HCT116 (cell line): ENCODE results near the gene SEMA3C. TPM values are rescaled to one million over a fixed set of nuclear protein-coding genes. Genes with fewer than 3 reads are reported as not detected.

ENCODE experiments used
- ATAC-seq: fragments of 200-7000 bp; cut with Tn5 transposase; 2 replicates; pipeline ENCODE4 v1.9.1; 2020; ENCODE audit warnings: mild to moderate bottlenecking, moderate library complexity
- BruUV-seq: library from RNA; stranded (reverse); fragments of 400-500 nt; replicated peaks from 2 replicates; lab custom pipeline; 2021; lab: Mats Ljungman, UMichigan
- CTCF ChIA-PET: fragments of 300-600 bp; sonication (Branson Sonifier 250); formaldehyde crosslinking; loops from one replicate; lab custom pipeline; 2021; ENCODE audit warnings: antibody characterized with exemption; lab: Charles Lee
- POLR2A ChIA-PET: fragments of 300-600, 350-600 bp; sonication (Branson Sonifier 250); formaldehyde crosslinking; loops from one replicate; lab custom pipeline; 2021; ENCODE audit warnings: antibody characterized with exemption; lab: Charles Lee
- RAD21 ChIA-PET, 2 experiments: fragments of 300-600 bp; sonication (Branson Sonifier 250); formaldehyde crosslinking; loops; one replicate each; lab custom pipeline; 2023; ENCODE audit warnings: low total read pairs in 2 of 2; ENCODE audit not compliant: uncharacterized antibody in 2 of 2, unreplicated experiment in 2 of 2, low non-redundant PET in 1 of 2; lab: Charles Lee
- DNase-seq: peaks from one replicate; pipeline ENCODE4 v3.0.0-alpha.2; 2010; ENCODE audit warnings: low read depth, low spot score
- H2AFZ ChIP-seq: fragments of 200-600 bp; shearing (Covaris generic), sonication (generic); 2 replicates; pipeline ENCODE4 v1.6.1; 2017; ENCODE audit warnings: low read depth, mixed run types, mixed read lengths, antibody characterized with exemption, low read length; ENCODE audit not compliant: poor library complexity, severe bottlenecking
- H3K27ac ChIP-seq: 2 replicates; pipeline ENCODE4 v1.5.1; 2012; ENCODE audit warnings: low read depth, low read length
- H3K27me3 ChIP-seq: fragments of 200-600 bp; sonication (generic); 2 replicates; pipeline ENCODE4 v1.6.1; 2016; ENCODE audit warnings: mixed run types, low read length, mixed read lengths; ENCODE audit not compliant: insufficient read depth
- H3K36me3 ChIP-seq, 2 experiments: fragments of 200-500 bp in 1 of 2; fragments of 200-600 bp in 1 of 2; sonication (Bioruptor generic) in 1 of 2; sonication (generic) in 1 of 2; 2 replicates each; pipeline versions ENCODE4 v1.5.1 to v1.6.1; 2014 to 2016; ENCODE audit warnings: low read length in 2 of 2, inconsistent platforms in 1 of 2, mixed read lengths in 1 of 2, mixed run types in 1 of 2; ENCODE audit not compliant: insufficient read depth in 2 of 2, control insufficient read depth in 1 of 2
- H3K4me1 ChIP-seq, 2 experiments: fragments of 200-600 bp in 1 of 2; sonication (generic) in 1 of 2; 2 replicates each; pipeline versions ENCODE4 v1.5.1 to v1.6.1; 2012 to 2017; ENCODE audit warnings: low read length in 2 of 2, inconsistent platforms in 1 of 2, mild to moderate bottlenecking in 1 of 2, mixed read lengths in 1 of 2, mixed run types in 1 of 2, moderate library complexity in 1 of 2; ENCODE audit not compliant: insufficient read depth in 2 of 2, control insufficient read depth in 1 of 2
- H3K4me2 ChIP-seq: fragments of 200-600 bp; sonication (generic); 2 replicates; pipeline ENCODE4 v1.6.1; 2017; ENCODE audit warnings: mixed run types, low read length, mixed read lengths
- H3K4me3 ChIP-seq, 2 experiments: fragments of 200-600 bp in 1 of 2; sonication (generic) in 1 of 2; replicated peaks in 1 of 2; 2 replicates each; pipeline ENCODE4 v1.5.1; 2011 to 2016; ENCODE audit warnings: low read length in 2 of 2, control low read depth in 1 of 2, low read depth in 1 of 2, mild to moderate bottlenecking in 1 of 2, mixed read lengths in 1 of 2, mixed run types in 1 of 2
- H3K79me2 ChIP-seq: fragments of 200-600 bp; sonication (generic); 2 replicates; pipeline ENCODE4 v1.6.1; 2017; ENCODE audit warnings: mild to moderate bottlenecking, mixed run types, low read length, moderate library complexity, mixed read lengths; ENCODE audit not compliant: insufficient read depth
- H3K9ac ChIP-seq: fragments of 200-600 bp; sonication (generic); 2 replicates; pipeline ENCODE4 v1.6.1; 2016; ENCODE audit warnings: low read length, mixed read lengths
- H3K9me2 ChIP-seq: fragments of 200-600 bp; sonication (generic), shearing (Covaris generic); 2 replicates; pipeline ENCODE4 v1.6.1; 2017; ENCODE audit warnings: mixed run types, mild to moderate bottlenecking, moderate library complexity; ENCODE audit not compliant: insufficient read depth
- H3K9me3 ChIP-seq, 2 experiments: fragments of 200-500 bp in 1 of 2; fragments of 200-600 bp in 1 of 2; sonication (Bioruptor generic) in 1 of 2; sonication (generic) in 1 of 2; 2 replicates each; pipeline ENCODE4 v1.6.1; 2014 to 2017; ENCODE audit warnings: low read length in 2 of 2, mixed read lengths in 2 of 2, inconsistent platforms in 1 of 2, low read depth in 1 of 2, mild to moderate bottlenecking in 1 of 2, mixed run types in 1 of 2, moderate library complexity in 1 of 2; ENCODE audit not compliant: control insufficient read depth in 1 of 2, insufficient read depth in 1 of 2
- H4K20me1 ChIP-seq: fragments of 200-600 bp; sonication (generic), shearing (Covaris generic); 2 replicates; pipeline ENCODE4 v1.6.1; 2017; ENCODE audit warnings: mixed run types, mild to moderate bottlenecking, moderate library complexity; ENCODE audit not compliant: insufficient read depth
- CTCF ChIP-seq, 3 experiments: fragments of 200-600 bp in 1 of 3; sonication (generic) in 1 of 3; IDR thresholded peaks in 2 of 3; conservative IDR thresholded peaks in 1 of 3; 2 replicates each; pipeline ENCODE4 v1.5.1; 2012 to 2017; ENCODE audit warnings: low read depth in 2 of 3, low read length in 2 of 3, antibody characterized with exemption in 1 of 3, borderline replicate concordance in 1 of 3, control low read depth in 1 of 3, mild to moderate bottlenecking in 1 of 3, mixed read lengths in 1 of 3, mixed run types in 1 of 3, moderate library complexity in 1 of 3; ENCODE audit not compliant: insufficient read depth in 1 of 3
- EGR1 ChIP-seq: IDR thresholded peaks from 2 replicates; pipeline ENCODE4 v1.6.1; 2012; ENCODE audit warnings: low read depth
- ELF1 ChIP-seq: IDR thresholded peaks from 2 replicates; pipeline ENCODE4 v1.6.1; 2012; ENCODE audit warnings: low read depth, borderline replicate concordance
- EZH2 ChIP-seq: fragments of 200-600 bp; sonication (generic); IDR thresholded peaks from 2 replicates; pipeline ENCODE4 v1.6.1; 2017; ENCODE audit warnings: antibody characterized with exemption, mixed run types
- FOSL1 ChIP-seq: IDR thresholded peaks from 2 replicates; pipeline ENCODE4 v1.6.1; 2012; ENCODE audit warnings: low read depth
- POLR2AphosphoS5 ChIP-seq: IDR thresholded peaks from 2 replicates; pipeline ENCODE4 v1.6.1; 2011; ENCODE audit warnings: mild to moderate bottlenecking, low read depth, low read length, moderate library complexity
- RAD21 ChIP-seq: IDR thresholded peaks from 2 replicates; pipeline ENCODE4 v1.6.1; 2012; ENCODE audit warnings: low read depth, mild to moderate bottlenecking
- SRF ChIP-seq: IDR thresholded peaks from 2 replicates; pipeline ENCODE4 v1.6.1; 2012; ENCODE audit warnings: low read depth
- ZBTB33 ChIP-seq: IDR thresholded peaks from 2 replicates; pipeline ENCODE4 v1.6.1; 2011; ENCODE audit warnings: mild to moderate bottlenecking, low read length, moderate library complexity; ENCODE audit not compliant: insufficient replicate concordance; ENCODE audit errors: extremely low read depth
- ZFX ChIP-seq: fragments of 450-650 bp; IDR thresholded peaks from 2 replicates; pipeline ENCODE4 v1.6.1; 2017
- intact Hi-C: fragments of 100-400 bp; cut with micrococcal nuclease; formaldehyde crosslinking; loops from 2 replicates; pipeline ENCODE4 v1.10.0; 2022
- total RNA-seq: library from RNA; stranded (reverse); gene quantifications from one replicate; pipeline ENCODE4 v1.2.1, GENCODE V29; 2021; ENCODE audit not compliant: unreplicated experiment

Gene SEMA3C
- total RNA-seq, 1 experiment from 2014 or later: 25.3 TPM

GRCh38 chr7:80937336-80937735 lies 18.5 kb upstream of the SEMA3C start:
- Histone ChIP-seq H2AFZ (no peak overlapping the region), H3K27ac (no peak overlapping the region), H3K9me3 (no peaks in the 10 kb centered on the region), H3K9me2 (no peaks in the 10 kb centered on the region), H3K4me2 (no peak overlapping the region), H3K27me3 (no peaks in the 10 kb centered on the region), H4K20me1 (no peaks in the 10 kb centered on the region), H3K9ac (no peak overlapping the region), H3K79me2 (no peaks in the 10 kb centered on the region), H3K4me1 (peaks cover 12 to 21% of the 10 kb centered on the region in 2 experiments), H3K36me3 (no peaks in the 10 kb centered on the region), H3K4me3 (no peak overlapping the region)
- TF ChIP-seq ZBTB33 (no peak), EZH2 (no peak), RAD21 (no peak), POLR2AphosphoS5 (no peak)
- CTCF ChIA-PET: interaction anchor here (1.0 kb wide), 1 partner anchor 18 kb away, joined by 4 read pairs; the partner anchor contains the start of gene SEMA3C
- BruUV-seq: no TSS peak
- POLR2A ChIA-PET: no interaction called here
- no peak for ATAC-seq
- intact Hi-C loops: no loop called here
- DNase-seq: no peak
- RAD21 ChIA-PET: no interaction called here

GRCh38 chr7:80935991-80936780 lies 17.3 kb upstream of the SEMA3C start:
- Histone ChIP-seq H3K27me3 (no peaks in the 10 kb centered on the region), H3K9ac (no peak overlapping the region), H3K4me2 (no peak overlapping the region), H3K27ac (no peak overlapping the region), H4K20me1 (no peaks in the 10 kb centered on the region), H3K4me1 (peaks cover under 1 to 9% of the 10 kb centered on the region in 2 experiments; a peak in 3 of 4 replicates), H2AFZ (no peak overlapping the region), H3K36me3 (no peaks in the 10 kb centered on the region), H3K79me2 (no peaks in the 10 kb centered on the region), H3K9me2 (no peaks in the 10 kb centered on the region), H3K4me3 (no peak overlapping the region), H3K9me3 (no peaks in the 10 kb centered on the region)
- DNase-seq (no peak), ATAC-seq (no peak)
- no TSS peak for BruUV-seq
- ChIA-PET CTCF (no interaction called here), RAD21 (no interaction called here), POLR2A (no interaction called here)
- TF ChIP-seq SRF (no peak), CTCF (IDR thresholded peaks at IDR 0.05 in 2 of 3, conservative IDR thresholded peaks at IDR 0.05 in 1 of 3; ENCODE audit: borderline replicate concordance in 1 of 3, insufficient read depth in 1 of 3, low read depth in 2 of 3, low read length in 2 of 3) (no peak), POLR2AphosphoS5 (no peak), FOSL1 (no peak), ZBTB33 (no peak), ZFX (no peak), ELF1 (no peak), EGR1 (no peak), RAD21 (no peak)
- intact Hi-C loops: no loop called here
